ENCODE results near the gene HBE1. TPM values are rescaled to one million over a fixed set of nuclear protein-coding genes. Genes with fewer than 3 reads are reported as not detected.
A peak's percentile ranks its signal among the peaks of the same experiment; 100 is the strongest.

The HBE1 gene
- total RNA-seq, 6 donors from 2014 or later = 2.5 to 3.0 TPM; not detected in 4

DNA sequence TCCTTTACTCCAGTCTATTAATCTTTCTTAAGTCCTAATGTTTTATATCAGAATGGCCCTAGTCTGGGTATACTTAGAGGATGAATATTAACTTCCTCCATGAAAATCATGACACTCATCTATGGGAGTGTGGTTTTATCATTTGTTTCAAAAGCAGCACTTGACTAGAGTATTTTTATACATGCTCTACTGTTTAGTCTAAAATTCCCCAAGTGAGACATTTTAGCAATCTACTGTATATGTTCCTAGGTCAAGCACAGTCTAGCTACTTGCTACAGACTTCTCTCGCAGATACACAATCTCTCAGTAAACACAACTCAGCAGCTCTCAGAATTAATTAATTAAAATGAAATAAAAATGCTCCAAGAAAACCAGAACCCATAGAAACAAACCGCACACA lies 39.9 kb downstream of the HBE1 start:
- ATAC-seq (ENCODE audit: low FRiP score in 2 of 2) (no peak), DNase-seq (no peak)
- TF ChIP-seq, protein P1, sequence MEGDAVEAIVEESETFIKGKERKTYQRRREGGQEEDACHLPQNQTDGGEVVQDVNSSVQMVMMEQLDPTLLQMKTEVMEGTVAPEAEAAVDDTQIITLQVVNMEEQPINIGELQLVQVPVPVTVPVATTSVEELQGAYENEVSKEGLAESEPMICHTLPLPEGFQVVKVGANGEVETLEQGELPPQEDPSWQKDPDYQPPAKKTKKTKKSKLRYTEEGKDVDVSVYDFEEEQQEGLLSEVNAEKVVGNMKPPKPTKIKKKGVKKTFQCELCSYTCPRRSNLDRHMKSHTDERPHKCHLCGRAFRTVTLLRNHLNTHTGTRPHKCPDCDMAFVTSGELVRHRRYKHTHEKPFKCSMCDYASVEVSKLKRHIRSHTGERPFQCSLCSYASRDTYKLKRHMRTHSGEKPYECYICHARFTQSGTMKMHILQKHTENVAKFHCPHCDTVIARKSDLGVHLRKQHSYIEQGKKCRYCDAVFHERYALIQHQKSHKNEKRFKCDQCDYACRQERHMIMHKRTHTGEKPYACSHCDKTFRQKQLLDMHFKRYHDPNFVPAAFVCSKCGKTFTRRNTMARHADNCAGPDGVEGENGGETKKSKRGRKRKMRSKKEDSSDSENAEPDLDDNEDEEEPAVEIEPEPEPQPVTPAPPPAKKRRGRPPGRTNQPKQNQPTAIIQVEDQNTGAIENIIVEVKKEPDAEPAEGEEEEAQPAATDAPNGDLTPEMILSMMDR (IDR thresholded peaks at IDR 0.05) = no peak
- TF ChIP-seq POLR2A (IDR thresholded peaks at IDR 0.05) (no peak), EP300 (IDR thresholded peaks at IDR 0.05) (no peak), POLR2AphosphoS5 (IDR thresholded peaks at IDR 0.05) (no peak)
- Histone ChIP-seq H3K27me3 (no peaks in the 10 kb centered on the region), H3K9me3 (no peaks in the 10 kb centered on the region), H3K36me3 (no peaks in the 10 kb centered on the region), H3K4me1 (no peaks in the 10 kb centered on the region), H3K4me3 (no peak overlapping the region), H3K27ac (no peak overlapping the region)
- WGBS, 2 donors = 78 to 89% methylated on average over 2 of the region's 2 CpGs

DNA sequence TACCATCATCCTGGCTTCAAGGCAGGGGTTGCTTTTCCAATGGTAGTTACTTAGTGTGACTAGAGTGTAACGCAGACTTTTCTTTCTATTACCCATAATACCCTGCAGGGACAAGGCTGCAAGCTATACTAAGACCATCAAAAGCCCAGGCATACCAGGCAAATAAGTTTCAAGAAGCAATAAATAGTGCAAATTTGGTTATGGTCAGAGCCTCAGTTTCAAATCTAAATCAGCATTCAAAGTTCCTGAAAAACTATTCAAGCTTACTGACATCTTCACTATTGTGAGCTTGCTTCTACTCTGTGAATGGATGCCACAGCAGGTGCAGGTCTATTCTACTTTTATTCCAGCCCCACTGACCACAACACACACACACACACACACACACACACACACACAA lies 40.4 kb downstream of the HBE1 start:
- ATAC-seq (ENCODE audit: low FRiP score in 2 of 2) (no peak), DNase-seq (no peak)
- Histone ChIP-seq H3K27me3 (no peaks in the 10 kb centered on the region), H3K9me3 (no peaks in the 10 kb centered on the region), H3K36me3 (no peaks in the 10 kb centered on the region), H3K4me3 (no peak overlapping the region), H3K4me1 (no peaks in the 10 kb centered on the region), H3K27ac (no peak overlapping the region)
- WGBS, 2 donors = 90 to 100% methylated on average over 1 of the region's 1 CpG
- TF ChIP-seq POLR2AphosphoS5 (IDR thresholded peaks at IDR 0.05) = no peak
- TF ChIP-seq EP300 (IDR thresholded peaks at IDR 0.05) = no peak
- TF ChIP-seq POLR2A (IDR thresholded peaks at IDR 0.05) = no peak
- TF ChIP-seq, protein P1 (IDR thresholded peaks at IDR 0.05) = no peak

DNA sequence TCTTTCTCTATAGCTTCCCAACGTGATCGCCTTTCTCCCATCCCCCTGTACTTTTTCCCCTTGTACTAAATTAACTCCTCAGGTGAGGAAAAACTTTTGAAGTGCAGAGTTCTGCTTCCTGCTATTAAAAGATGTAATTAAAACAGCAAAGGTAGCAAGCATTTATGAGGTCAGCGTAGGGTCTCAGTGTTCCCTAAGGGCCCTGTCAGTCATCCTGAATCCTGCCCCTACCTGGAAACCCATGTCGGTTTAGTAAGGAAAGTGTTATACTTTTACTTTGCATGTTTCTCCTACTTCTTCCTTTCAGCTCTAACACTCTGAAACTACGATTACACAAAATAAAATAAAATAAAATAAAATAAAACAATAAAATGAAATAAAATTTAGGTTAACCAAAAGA lies 41.6 kb downstream of the HBE1 start:
- H3K27ac ChIP-seq = no peak overlapping the region
- TF ChIP-seq EP300 (IDR thresholded peaks at IDR 0.05) = no peak
- no peak for TF ChIP-seq POLR2AphosphoS5 (IDR thresholded peaks at IDR 0.05)
- TF ChIP-seq, protein P1 (IDR thresholded peaks at IDR 0.05) = no peak
- no peak for TF ChIP-seq POLR2A (IDR thresholded peaks at IDR 0.05)
- H3K36me3 ChIP-seq = no peaks in the 10 kb centered on the region
- H3K4me1 ChIP-seq = no peaks in the 10 kb centered on the region
- H3K9me3 ChIP-seq = no peaks in the 10 kb centered on the region
- DNase-seq = no peak
- H3K4me3 ChIP-seq = no peak overlapping the region
- no peaks in the 10 kb centered on the region for H3K27me3 ChIP-seq
- no peak for ATAC-seq (ENCODE audit: low FRiP score in 2 of 2)
- 66 to 75% methylated on average over 5 of the region's 5 CpGs for WGBS, 2 donors

DNA sequence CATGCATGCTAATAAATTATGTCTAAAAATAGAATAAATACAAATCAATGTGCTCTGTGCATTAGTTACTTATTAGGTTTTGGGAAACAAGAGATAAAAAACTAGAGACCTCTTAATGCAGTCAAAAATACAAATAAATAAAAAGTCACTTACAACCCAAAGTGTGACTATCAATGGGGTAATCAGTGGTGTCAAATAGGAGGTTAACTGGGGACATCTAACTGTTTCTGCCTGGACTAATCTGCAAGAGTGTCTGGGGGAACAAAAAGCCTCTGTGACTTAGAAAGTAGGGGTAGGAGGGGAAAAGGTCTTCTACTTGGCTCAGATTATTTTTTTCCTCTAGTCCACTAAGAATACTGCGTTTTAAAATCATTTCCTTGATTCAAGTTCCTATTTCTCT lies 42.1 kb downstream of the HBE1 start:
- Histone ChIP-seq H3K4me3 (no peak overlapping the region), H3K9me3 (no peaks in the 10 kb centered on the region), H3K4me1 (no peaks in the 10 kb centered on the region), H3K27me3 (no peaks in the 10 kb centered on the region), H3K36me3 (no peaks in the 10 kb centered on the region), H3K27ac (no peak overlapping the region)
- WGBS, 2 donors = 47 to 50% methylated on average over 1 of the region's 1 CpG
- TF ChIP-seq EP300 (IDR thresholded peaks at IDR 0.05) = no peak
- TF ChIP-seq, protein P1 (IDR thresholded peaks at IDR 0.05) = no peak
- no peak for TF ChIP-seq POLR2AphosphoS5 (IDR thresholded peaks at IDR 0.05)
- TF ChIP-seq POLR2A (IDR thresholded peaks at IDR 0.05) = no peak
- no peak for DNase-seq
- no peak for ATAC-seq (ENCODE audit: low FRiP score in 2 of 2)

DNA sequence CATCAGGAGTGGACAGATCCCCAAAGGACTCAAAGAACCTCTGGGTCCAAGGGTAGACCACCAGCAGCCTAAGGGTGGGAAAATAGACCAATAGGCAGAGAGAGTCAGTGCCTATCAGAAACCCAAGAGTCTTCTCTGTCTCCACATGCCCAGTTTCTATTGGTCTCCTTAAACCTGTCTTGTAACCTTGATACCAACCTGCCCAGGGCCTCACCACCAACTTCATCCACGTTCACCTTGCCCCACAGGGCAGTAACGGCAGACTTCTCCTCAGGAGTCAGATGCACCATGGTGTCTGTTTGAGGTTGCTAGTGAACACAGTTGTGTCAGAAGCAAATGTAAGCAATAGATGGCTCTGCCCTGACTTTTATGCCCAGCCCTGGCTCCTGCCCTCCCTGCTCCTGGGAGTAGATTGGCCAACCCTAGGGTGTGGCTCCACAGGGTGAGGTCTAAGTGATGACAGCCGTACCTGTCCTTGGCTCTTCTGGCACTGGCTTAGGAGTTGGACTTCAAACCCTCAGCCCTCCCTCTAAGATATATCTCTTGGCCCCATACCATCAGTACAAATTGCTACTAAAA lies 42.9 kb downstream of the HBE1 start, which contains the start of gene HBB:
HBB (minus strand) TSS at position 340 of the 579 bp plus-strand sequence; CDS start at position 290, 50 bp downstream.
- no peak for DNase-seq
- no peaks in the 10 kb centered on the region for H3K4me1 ChIP-seq
- H3K27me3 ChIP-seq = no peaks in the 10 kb centered on the region
- ATAC-seq (ENCODE audit: low FRiP score in 2 of 2) = peak in 1 of 2 donors; percentile 59
- 87 to 89% methylated on average over 3 of the region's 3 CpGs for WGBS, 2 donors
- H3K4me3 ChIP-seq = no peak within 1 kb of the TSS
- no peaks in the 10 kb centered on the region for H3K9me3 ChIP-seq
- TF ChIP-seq POLR2A (IDR thresholded peaks at IDR 0.05) (no peak), POLR2AphosphoS5 (IDR thresholded peaks at IDR 0.05) (no peak), EP300 (IDR thresholded peaks at IDR 0.05) (no peak)
- TF ChIP-seq, protein P1 (IDR thresholded peaks at IDR 0.05) = no peak
- no peak within 1 kb of the TSS for H3K27ac ChIP-seq
- no peaks in the 10 kb centered on the region for H3K36me3 ChIP-seq

All from upper lobe of left lung (tissue), 6 donors.